ENCODE measurements around the gene CLEC3B. TPM values are rescaled to one million over a fixed set of nuclear protein-coding genes. Genes with fewer than 3 reads are reported as not detected.
"Not testable (repeated sequence)": the region's sequence is repeated elsewhere in the genome, so short reads cannot be mapped to it uniquely, and the experiment has no call there.

The CLEC3B gene
- polyA plus RNA-seq, 3 donors, result 14.3 to 202 (median 97.2) TPM

DNA sequence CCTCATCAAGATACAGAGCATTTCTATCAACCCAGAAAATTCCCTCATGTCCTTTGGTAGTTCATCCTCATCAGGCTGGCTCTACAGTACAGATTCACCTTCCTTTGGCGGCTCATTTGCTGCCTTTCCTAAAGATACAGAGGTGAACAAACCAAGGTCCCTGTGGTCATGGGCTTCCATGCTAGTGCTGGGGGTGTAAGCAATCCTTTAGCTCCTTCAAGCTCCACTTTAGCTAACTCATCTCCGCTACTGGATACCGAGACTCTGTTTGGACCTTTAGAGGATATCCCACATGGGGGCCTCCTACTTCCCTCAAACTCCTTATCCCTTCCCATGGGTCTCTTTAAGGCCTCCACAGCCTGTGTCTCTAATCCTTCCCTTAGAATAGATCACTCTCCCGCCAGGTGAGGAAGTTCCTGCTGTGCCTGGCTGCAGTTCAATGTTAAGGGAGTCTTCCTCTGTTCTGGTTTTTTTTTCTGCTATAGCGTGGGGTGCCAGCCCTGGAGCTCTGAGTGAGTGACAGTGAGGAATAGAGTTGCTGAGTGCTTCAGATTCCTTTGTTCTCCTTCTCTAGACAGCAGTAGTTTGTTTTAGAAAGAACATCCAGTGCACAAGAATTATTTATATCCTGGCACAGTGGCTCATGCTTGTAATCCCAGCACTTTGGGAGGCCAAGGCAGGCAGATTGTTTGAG is 30.7 kb downstream of the CLEC3B start:
- WGBS, 3 donors, result 68 to 79% (median 68%) methylated on average over 5 of the region's 5 CpGs
- H3K27ac ChIP-seq (ENCODE audit: low read depth, low read length), result no peak overlapping the region

DNA sequence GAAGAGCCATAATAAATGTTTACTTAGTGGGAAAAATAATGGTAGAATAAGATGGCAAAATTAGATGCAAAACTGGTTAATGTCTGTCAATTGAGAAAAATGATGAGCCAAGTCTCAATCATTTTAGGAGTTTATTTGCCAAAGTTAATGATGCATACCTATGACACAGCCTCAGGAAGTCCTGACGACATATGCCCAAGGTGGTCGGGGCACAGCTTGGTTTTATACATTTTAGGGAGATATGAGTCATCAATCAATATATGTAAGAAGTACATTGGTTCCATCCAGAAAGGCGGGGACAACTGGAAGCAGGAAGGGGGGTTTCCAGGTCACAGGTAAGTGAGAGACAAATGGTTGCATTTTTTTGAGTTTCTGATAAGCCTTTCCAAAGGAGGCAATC is 31.5 kb downstream of the CLEC3B start:
- no peak overlapping the region for H3K27ac ChIP-seq (ENCODE audit: low read depth, low read length)
- 85 to 90% (median 89%) methylated on average over 3 of the region's 3 CpGs for WGBS, 3 donors

DNA sequence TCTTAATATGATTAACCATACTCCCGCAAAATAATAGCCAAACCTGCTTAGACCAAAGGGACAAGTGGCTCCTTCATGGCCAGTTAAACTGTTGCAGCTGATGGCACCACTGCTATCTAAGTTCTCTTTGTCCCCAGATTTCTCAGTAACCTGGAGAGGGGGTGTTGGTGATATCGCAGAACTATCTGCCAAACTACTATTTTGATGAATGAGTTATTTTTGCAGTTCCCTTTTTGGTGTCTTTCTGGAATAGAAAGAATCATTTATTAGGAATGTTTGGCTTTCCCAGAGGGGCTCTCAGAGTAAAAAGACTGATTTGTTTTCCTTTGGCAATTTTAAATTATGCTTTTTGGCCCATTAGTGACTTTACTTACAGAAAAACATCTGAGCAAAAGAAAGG is 33.0 kb downstream of the CLEC3B start:
- H3K27ac ChIP-seq (ENCODE audit: low read depth, low read length), result no peak overlapping the region
- WGBS, 3 donors, result 69 to 89% (median 80%) methylated on average over 2 of the region's 2 CpGs

DNA sequence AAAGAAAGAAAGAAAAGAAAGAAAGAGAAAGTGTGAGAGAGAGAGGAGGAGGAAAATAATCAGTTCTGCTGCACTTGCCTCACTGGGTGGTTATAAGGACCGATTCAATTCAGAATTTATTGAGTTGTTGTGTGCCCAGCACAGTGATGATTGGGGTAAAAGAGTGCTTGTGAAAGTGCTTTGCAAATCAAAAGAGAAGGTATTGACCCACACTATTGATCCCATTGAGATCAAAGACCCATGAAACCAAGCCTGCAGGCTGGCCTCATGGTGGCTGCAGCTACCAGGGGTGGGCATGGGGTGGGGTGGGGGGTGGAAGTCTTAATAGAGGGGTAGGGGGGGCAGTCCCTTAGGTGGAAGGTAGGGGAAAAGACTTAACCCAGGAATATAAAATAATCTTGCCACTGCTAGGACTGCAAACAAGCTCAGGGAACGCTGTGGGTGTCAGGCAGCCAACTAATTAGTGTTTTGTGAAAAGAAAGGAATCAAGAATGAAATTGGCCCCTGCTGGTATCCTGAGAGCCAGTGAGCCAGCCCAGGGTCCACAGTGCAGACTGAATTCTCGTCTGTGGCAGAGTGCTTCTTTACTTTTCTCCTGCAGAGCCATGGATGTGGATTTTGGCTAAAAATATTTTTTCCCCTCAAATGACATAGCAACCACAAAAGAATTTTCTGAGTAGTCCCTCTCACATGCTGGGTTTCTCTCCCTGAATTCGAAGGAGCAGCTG is 34.2 kb downstream of the CLEC3B start:
- H3K27ac ChIP-seq (ENCODE audit: low read depth, low read length), result no peak overlapping the region
- WGBS, 3 donors, result 61 to 79% (median 78%) methylated on average over 4 of the region's 4 CpGs

DNA sequence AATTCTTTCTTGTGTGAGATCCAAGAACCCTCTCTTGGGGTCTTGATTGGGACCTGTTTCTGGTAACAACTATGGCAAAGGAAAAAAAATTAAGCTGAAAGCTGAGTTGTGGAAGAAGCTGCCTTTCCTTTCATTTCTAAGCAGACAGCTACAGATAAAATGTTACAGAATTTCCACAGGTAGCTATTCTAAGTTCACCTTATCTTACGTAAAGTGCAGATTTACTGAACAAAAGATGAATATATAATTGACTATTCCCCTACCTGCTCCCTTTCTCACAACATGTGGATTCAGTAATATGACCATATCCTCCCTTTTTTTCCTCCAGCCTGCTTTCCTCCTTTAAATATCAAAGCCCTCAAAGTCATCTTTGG is 36.6 kb downstream of the CLEC3B start:
- H3K27ac ChIP-seq (ENCODE audit: low read depth, low read length), result no peak overlapping the region
- 81 to 98% (median 91%) methylated on average over 1 of the region's 1 CpG for WGBS, 3 donors

DNA sequence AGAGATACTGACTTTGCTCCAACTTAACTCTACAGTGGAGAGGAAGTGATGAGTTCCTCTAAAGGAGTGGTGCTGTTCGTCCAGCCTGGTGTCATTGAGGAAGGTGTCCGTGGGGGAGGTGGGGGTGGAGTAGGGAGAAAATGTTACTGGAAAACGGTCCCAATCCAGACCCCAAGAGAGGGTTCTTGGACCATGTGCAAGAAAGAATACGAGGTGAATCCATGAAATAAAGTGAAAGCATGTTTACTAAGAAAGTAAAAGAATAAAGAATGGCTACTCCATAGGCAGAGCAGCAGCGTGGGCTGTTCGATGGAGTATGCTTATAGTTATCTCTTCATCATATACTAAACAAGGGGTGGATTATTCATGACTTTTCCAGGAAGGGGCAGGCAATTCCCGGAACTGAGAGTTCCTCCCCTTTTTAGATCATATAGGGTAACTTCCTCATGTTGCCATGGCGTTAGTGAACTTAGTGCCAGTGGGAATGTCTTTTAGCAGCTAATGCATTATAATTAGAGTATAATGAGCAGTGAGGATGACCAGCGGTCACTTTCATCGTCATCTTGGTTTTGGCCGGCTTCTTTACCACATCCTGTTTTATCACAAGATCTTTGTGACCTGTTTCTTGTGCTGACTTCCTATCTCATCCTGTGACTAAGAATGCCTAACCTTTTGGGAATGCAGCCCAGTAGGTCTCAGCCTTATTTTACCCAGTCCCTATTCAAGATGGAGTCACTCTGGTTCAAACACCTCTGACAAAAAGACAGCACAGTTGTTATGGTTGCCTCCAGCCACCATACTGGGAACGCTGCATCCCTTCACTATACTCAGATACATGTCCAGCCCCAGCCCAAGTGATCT is 38.6 kb downstream of the CLEC3B start:
- no peak overlapping the region for H3K27ac ChIP-seq (ENCODE audit: low read depth, low read length)
- 27 to 65% (median 32%) methylated on average over 12 of the region's 12 CpGs for WGBS, 3 donors

DNA sequence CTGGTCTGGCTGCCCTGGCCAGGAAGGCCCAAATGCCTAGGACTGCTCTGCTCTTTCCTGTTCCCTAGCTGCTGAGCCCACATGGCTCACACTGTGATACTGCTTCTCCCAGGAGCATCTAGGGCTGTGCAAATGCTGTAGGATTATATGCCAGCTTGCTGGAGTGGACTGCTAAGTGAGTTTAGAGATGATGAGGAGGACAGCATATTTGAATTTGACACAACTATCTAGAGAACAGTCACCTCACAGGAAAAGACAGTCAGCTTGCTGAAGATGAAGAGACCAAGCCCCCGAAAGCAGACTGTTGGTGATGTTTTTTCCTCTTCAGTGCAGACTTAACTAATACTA is 39.2 kb downstream of the CLEC3B start:
- WGBS, 3 donors, result 97 to 100% (median 98%) methylated on average over 1 of the region's 1 CpG
- no peak overlapping the region for H3K27ac ChIP-seq (ENCODE audit: low read depth, low read length)

DNA sequence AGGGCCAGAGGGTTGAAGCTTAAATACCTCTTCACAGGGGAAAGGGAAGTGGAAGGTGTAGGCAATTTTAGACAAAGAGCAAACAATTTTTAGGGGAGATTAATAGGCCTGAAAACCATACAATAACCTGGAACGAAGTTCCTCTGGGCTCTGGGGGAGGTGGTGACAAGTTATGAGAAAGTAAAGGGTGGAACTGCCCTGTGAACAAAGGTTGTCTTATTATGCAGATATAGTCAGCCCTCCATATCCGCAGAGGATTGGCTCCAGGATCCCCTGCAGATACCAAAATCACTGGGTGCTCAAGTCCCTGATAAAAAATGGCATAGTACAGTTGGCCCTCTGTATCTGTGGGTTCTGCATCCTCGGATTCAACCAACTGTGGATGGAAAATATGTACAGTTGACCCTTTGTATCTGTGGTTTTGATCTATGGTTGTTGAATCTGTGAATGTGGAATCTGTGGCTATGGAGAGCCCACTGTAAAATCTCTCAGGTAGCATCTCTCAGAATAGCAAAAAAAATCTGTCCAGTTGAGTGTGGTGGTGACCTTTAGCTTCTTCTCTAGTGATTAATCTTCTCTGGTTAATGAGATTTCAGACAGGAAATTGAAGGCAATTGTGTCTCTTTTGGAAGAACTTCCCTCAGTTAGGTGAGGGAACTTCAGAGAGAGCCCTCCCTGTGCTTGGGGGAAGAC is 40.2 kb downstream of the CLEC3B start:
- 80 to 99% (median 94%) methylated on average over 3 of the region's 3 CpGs for WGBS, 3 donors
- H3K27ac ChIP-seq (ENCODE audit: low read depth, low read length), result no peak overlapping the region

DNA sequence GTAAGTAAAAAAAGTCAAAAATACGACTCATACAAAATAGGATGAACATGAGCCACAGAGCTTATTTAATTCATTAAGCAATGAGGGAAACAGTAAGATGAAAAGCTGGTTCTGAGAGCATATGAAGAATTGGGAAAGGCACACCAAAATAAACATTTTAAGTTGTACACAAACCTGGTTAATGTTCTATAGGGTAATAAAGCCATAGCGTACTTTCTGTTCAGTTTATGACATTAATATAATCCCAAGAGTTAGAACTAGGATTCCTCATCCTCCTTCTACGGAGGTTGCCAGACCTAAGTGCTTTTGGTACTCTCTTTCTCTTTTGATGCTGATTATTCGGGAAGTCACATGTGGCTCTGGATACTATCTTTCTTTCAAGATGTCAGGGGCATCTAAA is 41.4 kb downstream of the CLEC3B start:
- 72 to 78% (median 77%) methylated on average over 3 of the region's 4 CpGs for WGBS, 3 donors
- no peak overlapping the region for H3K27ac ChIP-seq (ENCODE audit: low read depth, low read length)

DNA sequence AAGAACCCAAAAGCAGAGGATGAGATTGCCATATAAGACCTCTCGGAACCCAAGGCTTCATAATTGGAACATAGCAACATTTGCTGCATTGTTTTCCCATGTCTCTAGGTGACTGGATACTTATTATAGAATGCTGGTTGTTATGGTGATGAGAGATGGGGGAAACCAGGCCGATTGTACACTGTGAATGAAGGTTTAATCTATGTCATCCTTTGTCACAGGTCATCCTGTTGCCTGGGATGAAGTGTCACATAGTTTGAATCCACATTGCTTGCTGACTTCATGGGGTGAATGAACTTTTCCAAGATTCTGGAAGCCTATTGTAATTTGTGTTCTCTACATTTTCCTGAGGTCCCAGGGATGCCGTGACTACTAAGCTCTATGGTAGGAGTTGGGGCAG is 41.8 kb downstream of the CLEC3B start:
- WGBS, 3 donors, result 77 to 84% (median 82%) methylated on average over 3 of the region's 3 CpGs
- H3K27ac ChIP-seq (ENCODE audit: low read depth, low read length), result no peak overlapping the region

DNA sequence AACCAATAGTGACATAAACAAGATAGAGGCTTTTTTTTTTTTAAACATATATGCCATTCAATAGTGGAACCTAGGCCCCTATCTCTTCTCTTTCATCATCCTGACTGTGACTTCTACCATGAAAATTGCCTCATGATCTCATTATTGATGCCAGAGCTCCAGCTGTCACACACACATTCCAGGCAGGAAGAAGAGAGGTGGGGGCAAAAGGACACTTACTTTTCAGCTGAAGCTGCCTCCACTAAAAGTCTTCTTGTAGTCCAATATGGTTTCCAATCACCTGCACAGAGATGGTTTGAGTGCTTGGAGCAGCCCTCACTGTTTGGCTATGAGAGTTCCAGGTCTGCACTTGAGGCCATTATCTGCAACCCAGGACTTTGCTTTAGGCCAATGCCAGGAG is 45.0 kb downstream of the CLEC3B start:
- H3K27ac ChIP-seq (ENCODE audit: low read depth, low read length), result no peak overlapping the region

DNA sequence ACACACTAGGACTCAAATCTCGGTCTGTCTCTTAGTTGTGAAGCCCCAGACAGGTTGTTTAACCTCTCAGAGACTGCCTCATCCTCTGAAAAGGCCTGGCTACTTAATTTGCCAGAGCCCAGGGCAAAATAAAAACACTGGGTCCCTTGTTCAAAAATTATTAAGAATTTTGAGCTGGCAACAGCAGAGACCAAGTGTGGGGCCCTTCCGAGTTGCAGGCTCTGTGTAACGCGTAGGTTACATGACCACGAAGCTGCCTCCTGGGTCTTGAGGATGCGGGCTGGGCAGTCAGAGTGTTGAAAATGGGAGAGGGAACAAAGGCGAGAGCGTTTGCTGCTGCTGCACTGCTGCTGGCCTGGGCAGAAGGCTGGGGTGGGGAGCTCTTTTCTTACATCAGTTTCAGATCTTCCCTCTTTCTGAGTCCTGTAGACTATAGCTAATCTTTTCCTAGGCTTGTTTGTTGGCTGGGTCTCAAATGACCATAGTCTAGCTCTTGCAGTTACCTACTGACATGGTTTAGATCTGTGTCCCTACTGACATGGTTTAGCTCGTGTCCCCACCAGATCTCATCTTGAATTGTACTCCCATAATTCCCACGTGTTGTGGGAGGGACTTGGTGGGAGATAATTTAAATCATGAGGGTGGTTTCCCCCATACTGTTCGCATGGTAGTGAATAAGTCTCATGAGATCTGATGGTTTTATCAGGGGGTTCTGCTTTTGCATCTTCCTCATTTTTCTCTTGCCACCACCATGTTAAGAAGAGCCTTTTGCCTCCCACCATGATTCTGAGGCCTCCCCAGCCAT is 49.9 kb downstream of the CLEC3B start:
- no peak overlapping the region for H3K27ac ChIP-seq (ENCODE audit: low read depth, low read length)
- WGBS, 3 donors, result 78 to 83% (median 82%) methylated on average over 11 of the region's 11 CpGs

DNA sequence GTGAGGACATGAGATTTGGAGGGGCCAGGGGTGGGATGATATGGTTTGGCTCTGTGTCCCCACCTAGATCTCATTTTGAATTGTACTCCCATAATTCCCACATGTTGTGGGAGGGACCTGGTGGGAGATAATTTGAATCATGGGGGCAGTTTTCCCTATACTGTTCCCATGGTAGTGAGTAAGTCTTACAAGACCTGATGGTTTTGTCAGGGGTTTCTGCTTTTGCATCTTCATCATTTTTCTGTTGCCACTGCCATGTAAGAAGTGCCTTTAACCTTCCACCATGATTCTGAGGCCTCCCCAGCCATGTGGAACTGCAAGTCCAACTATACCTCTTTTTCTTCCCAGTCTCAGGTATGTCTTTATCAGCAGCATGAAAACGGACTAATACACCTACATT is 52.2 kb downstream of the CLEC3B start:
- H3K27ac ChIP-seq (ENCODE audit: low read depth, low read length), result not testable (repeated sequence)
- WGBS, 3 donors, result 38 to 90% (median 45%) methylated on average over 1 of the region's 1 CpG

DNA sequence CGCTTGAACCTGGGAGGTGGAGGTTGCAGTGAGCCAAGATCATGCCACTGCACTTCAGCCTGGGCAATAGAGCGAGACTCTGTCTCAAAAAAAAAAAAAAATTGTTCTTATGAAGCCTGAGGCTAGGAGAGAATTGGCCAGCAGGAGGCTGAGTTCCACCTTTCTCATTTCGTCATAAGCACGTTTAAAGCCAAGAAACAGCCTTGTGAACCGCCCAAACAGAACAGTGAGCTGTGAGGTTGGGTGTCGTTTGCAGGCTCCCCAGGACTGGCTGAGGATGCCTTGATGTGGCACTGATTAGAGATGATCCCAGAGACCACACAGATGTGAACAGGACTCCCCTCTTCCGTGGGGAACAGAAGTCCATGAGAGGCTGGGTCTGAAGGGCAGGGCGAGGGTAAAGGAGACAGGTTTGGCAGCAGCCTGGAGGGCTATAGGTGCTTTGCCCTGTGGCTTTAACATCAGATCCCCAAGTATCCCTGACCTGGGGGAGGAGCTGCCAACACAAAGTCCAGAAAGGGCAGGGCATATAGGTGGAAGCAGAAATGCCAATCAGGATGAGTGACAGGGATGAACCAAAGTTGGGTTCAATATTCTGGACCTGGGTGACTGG is 52.9 kb downstream of the CLEC3B start:
- no peak overlapping the region for H3K27ac ChIP-seq (ENCODE audit: low read depth, low read length)
- 55 to 72% (median 69%) methylated on average over 8 of the region's 8 CpGs for WGBS, 3 donors

DNA sequence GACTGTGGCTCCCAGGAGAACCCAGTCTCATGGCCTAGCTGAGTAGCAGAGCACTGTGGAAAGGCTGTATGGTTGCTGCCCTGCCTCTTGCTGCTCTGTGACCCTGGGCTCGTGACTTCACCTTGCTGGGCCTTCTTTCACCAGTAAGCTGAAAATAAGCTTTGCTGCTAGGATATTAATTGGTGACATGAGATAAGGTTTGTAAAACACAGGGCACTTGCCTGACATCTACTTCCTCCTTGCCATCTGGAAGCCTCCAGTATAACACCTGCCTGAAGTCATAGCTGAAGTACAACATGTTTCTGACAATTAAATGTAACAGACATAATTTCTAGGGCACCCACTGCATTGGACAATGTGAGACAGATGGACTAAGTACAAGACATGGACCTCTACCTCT is 53.6 kb downstream of the CLEC3B start:
- no peak overlapping the region for H3K27ac ChIP-seq (ENCODE audit: low read depth, low read length)

DNA sequence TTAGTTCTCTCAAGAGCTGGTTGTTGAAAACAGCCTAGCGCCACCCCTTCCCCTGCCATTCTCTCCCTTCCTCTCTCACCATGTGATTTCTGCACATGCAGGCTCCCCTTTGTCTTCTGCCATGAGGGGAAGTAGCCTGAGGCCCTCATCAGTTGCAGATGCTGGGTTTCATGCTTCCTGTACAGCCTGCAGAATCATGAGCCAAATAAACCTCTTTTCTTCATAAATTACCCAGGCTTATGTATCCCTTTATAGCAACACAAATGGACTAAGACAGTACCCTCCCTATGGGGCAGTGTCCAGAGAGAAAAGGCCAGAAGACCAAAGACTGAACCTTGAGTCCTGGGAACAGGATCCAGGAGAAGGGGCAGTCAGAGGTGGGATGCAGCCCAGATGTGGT is 54.7 kb downstream of the CLEC3B start:
- no peak overlapping the region for H3K27ac ChIP-seq (ENCODE audit: low read depth, low read length)
- WGBS, 3 donors, result 85 to 100% (median 90%) methylated on average over 1 of the region's 1 CpG

More for the DNA sequence above, 53.6 kb downstream of the CLEC3B start:
- 33 to 86% (median 80%) methylated on average over 1 of the region's 1 CpG for WGBS, 3 donors

DNA sequence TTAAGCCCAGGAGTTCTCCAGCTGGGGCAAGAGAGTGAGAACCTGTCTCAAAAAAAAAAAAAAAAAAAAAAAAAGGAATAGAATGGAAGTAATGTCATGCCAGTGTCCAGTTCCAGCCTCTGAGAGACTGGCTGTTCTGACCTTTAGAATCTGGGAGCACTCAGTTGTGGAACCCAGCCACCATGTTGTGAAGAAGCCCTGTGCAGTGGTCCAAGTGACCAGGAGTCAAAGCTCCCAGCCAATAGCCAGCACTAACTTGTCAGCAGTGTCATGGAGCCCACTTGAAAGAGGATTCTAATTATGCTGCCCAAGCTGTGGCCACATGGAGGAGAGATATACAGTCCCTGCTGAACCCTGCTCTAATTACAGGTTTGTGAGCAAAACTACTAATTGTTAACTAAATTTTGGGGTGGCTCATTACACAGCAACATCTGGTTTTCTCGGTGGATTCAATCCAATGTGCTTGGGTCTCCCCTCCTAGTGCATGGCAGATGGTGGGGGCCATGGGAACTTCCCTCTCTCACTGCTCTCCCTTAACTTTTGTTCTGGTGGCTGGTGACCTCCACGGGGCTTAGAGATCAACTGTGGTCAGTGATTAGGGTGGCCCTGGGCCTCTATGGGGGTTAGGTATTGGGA is 55.5 kb downstream of the CLEC3B start:
- no peak overlapping the region for H3K27ac ChIP-seq (ENCODE audit: low read depth, low read length)
- 83 to 92% (median 87%) methylated on average over 2 of the region's 2 CpGs for WGBS, 3 donors

Measured in adipose tissue (tissue), 3 donors.